Measurements from ENCODE around the gene NWD2.

DNA sequence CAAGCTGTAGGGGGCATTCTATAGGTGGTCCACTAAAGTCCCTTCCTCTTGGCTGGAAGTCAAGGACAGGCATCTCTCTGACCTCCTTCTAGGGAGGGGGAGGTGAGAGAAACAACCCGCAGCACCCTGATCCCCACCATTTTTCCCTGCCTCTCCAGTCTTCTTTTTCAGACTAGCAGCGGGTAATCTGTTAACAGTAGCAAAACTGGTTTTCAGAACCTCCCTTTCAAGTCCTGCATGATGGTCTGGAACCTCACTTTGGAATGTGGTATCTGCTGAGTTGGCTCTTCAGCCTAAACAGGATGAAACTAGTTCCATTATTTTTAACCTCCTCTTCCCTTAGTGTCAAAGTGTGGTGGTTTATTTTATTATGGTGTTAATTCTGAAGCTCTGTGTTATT is 196.0 kb downstream of the NWD2 start:
- TF ChIP-seq CTCF (IDR thresholded peaks at IDR 0.05 in 2 of 3, conservative IDR thresholded peaks at IDR 0.05 in 1 of 3; ENCODE audit: borderline replicate concordance in 1 of 3, insufficient read depth in 1 of 3, low read depth in 2 of 3, low read length in 2 of 3) (no peak), REST (IDR thresholded peaks at IDR 0.05; ENCODE audit: low read depth) (no peak), POLR2A (IDR thresholded peaks at IDR 0.05; ENCODE audit: borderline replicate concordance, extremely low read depth, insufficient read depth, insufficient read length) (no peak), CEBPB (IDR thresholded peaks at IDR 0.05; ENCODE audit: low read depth) (no peak), RAD21 (IDR thresholded peaks at IDR 0.05; ENCODE audit: low read depth) (no peak)
- TF ChIP-seq, protein P1, sequence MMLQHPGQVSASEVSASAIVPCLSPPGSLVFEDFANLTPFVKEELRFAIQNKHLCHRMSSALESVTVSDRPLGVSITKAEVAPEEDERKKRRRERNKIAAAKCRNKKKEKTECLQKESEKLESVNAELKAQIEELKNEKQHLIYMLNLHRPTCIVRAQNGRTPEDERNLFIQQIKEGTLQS (IDR thresholded peaks at IDR 0.05): no peak

Data from HCT116 (cell line).